ENCODE results near the gene ASB8. TPM values are rescaled to one million over a fixed set of nuclear protein-coding genes. Genes with fewer than 3 reads are reported as not detected.
A peak's percentile ranks its signal among the peaks of the same experiment; 100 is the strongest.

ASB8 gene
- total RNA-seq, 1 donor from 2014 or later, result 22.2 TPM

DNA sequence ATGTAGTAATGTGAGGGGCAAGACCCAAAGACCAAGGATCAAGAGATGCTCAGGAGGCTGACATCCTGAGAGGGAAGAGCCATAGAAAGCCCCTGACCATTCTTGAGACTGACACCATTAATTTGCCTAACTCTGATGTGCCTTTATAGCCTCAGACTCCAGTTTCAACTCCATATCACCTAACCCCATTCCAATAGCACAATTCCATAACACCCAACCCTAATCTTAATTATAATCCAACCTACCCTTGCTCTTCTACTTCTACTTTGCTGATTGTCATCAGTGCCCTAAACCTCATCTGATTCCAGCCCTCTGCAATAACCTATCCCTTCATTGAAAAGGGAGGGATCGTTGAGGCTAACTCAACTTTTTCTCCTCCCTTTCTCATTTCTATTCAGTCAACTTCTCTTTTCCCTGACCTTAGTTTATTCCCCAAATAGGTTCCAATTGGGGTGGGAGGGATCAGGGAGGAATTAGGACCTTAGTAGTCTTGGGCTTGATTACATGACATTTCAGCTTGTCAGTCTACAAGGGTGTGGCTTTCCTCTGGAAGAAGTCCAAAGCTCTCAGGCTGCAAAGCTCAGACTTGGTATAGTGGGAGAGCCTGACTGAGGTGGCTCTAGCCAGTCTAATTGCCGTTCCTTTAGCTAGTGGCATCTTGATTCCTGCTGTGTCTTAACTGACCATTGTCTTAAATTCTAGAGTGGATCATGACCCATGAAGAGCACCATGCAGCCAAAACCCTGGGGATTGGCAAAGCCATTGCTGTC is 35.1 kb downstream of the ASB8 start:
- H3K27ac Mint-ChIP-seq, result no peak overlapping the region
- TF ChIP-seq, protein P1, sequence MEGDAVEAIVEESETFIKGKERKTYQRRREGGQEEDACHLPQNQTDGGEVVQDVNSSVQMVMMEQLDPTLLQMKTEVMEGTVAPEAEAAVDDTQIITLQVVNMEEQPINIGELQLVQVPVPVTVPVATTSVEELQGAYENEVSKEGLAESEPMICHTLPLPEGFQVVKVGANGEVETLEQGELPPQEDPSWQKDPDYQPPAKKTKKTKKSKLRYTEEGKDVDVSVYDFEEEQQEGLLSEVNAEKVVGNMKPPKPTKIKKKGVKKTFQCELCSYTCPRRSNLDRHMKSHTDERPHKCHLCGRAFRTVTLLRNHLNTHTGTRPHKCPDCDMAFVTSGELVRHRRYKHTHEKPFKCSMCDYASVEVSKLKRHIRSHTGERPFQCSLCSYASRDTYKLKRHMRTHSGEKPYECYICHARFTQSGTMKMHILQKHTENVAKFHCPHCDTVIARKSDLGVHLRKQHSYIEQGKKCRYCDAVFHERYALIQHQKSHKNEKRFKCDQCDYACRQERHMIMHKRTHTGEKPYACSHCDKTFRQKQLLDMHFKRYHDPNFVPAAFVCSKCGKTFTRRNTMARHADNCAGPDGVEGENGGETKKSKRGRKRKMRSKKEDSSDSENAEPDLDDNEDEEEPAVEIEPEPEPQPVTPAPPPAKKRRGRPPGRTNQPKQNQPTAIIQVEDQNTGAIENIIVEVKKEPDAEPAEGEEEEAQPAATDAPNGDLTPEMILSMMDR (IDR thresholded peaks at IDR 0.05; ENCODE audit: unreplicated experiment), result no peak
- DNase-seq (ENCODE audit: low spot score, unreplicated experiment), result no peak
- H3K9me3 Mint-ChIP-seq (ENCODE audit: low read depth), result no peaks in the 10 kb centered on the region
- H3K27me3 Mint-ChIP-seq, result no peaks in the 10 kb centered on the region
- no peak overlapping the region for H3K4me3 Mint-ChIP-seq (ENCODE audit: low read depth)
- H3K4me1 Mint-ChIP-seq (ENCODE audit: low read depth), result peaks cover 46% of the 10 kb centered on the region
- H3K36me3 Mint-ChIP-seq (ENCODE audit: insufficient read depth), result peaks cover 9% of the 10 kb centered on the region

DNA sequence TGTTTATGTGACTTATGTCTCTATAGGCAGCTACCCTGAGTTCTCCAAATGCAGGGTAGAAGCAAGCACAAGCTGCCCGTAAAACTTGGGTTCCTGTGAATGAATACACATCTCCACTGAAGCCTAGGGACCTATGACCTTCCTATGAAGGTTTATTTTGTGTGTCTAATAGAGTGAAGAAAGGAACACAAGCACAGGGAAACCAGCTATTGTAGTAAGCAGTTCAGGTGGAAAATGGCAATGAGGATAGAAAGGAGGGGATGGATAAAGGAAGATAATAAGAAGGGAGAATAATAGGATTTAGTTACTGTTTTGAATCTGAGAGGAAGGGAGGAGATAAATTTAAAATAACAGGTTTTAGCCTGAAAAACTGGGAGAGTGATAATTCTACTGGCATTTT is 35.8 kb downstream of the ASB8 start:
- Mint-ChIP-seq H3K4me3 (ENCODE audit: low read depth) (no peak overlapping the region), H3K27me3 (no peaks in the 10 kb centered on the region), H3K4me1 (ENCODE audit: low read depth) (peaks cover 46% of the 10 kb centered on the region), H3K9me3 (ENCODE audit: low read depth) (no peaks in the 10 kb centered on the region), H3K36me3 (ENCODE audit: insufficient read depth) (peaks cover 7% of the 10 kb centered on the region), H3K27ac (no peak overlapping the region)
- DNase-seq (ENCODE audit: low spot score, unreplicated experiment), result no peak
- TF ChIP-seq, protein P1 (IDR thresholded peaks at IDR 0.05; ENCODE audit: unreplicated experiment), result no peak

DNA sequence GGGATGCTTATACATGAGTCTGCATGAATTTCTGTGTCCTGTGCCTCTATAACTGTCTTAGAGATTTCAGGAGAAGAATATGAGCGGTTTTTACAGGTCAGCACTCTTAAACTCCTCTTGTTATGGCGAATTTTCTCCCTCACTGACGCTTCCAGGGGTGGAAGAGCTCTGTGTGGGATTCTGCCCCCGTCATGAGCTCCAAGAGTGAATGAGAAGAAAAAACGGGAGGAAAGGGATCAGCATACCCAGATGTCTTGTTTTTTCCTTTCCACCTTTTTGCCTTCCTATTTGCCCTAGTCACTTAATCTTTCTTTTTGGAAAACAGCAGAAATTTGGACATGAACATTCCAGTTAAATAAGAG is 37.5 kb downstream of the ASB8 start:
- TF ChIP-seq, protein P1 (IDR thresholded peaks at IDR 0.05; ENCODE audit: unreplicated experiment), result no peak
- Mint-ChIP-seq H3K27ac (peak overlapping the region; percentile 75), H3K4me3 (ENCODE audit: low read depth) (peak overlapping the region; percentile 91), H3K36me3 (ENCODE audit: insufficient read depth) (peaks cover 4% of the 10 kb centered on the region), H3K27me3 (no peaks in the 10 kb centered on the region), H3K4me1 (ENCODE audit: low read depth) (peaks cover 46% of the 10 kb centered on the region), H3K9me3 (ENCODE audit: low read depth) (no peaks in the 10 kb centered on the region)
- DNase-seq (ENCODE audit: low spot score, unreplicated experiment), result no peak

- DNase-seq (ENCODE audit: low spot score, unreplicated experiment), result peak; percentile 64
- peaks cover 4% of the 10 kb centered on the region for H3K36me3 Mint-ChIP-seq (ENCODE audit: insufficient read depth)
- H3K4me3 Mint-ChIP-seq (ENCODE audit: low read depth), result peak within 1 kb of the TSS; percentile 91
- no peaks in the 10 kb centered on the region for H3K27me3 Mint-ChIP-seq
- H3K9me3 Mint-ChIP-seq (ENCODE audit: low read depth), result no peaks in the 10 kb centered on the region
- peaks cover 42% of the 10 kb centered on the region for H3K4me1 Mint-ChIP-seq (ENCODE audit: low read depth)
- peak within 1 kb of the TSS; percentile 95 for H3K27ac Mint-ChIP-seq
- TF ChIP-seq, protein P1 (IDR thresholded peaks at IDR 0.05; ENCODE audit: unreplicated experiment), result no peak
Observed at GRCh38 chr12:48119078-48119833, 38.1 kb downstream of the ASB8 start, which contains the start of gene PFKM. PFKM (plus strand) TSS chr12:48119364; CDS start chr12:48122775, 3,411 bp downstream.

GRCh38 chr12:48118284-48118871 is 38.9 kb downstream of the ASB8 start:
- Mint-ChIP-seq H3K4me1 (ENCODE audit: low read depth) (peaks cover 38% of the 10 kb centered on the region), H3K27ac (peak overlapping the region; percentile 95), H3K27me3 (no peaks in the 10 kb centered on the region), H3K36me3 (ENCODE audit: insufficient read depth) (peaks cover 2% of the 10 kb centered on the region), H3K4me3 (ENCODE audit: low read depth) (peak overlapping the region; percentile 91), H3K9me3 (ENCODE audit: low read depth) (no peaks in the 10 kb centered on the region)
- TF ChIP-seq, protein P1 (IDR thresholded peaks at IDR 0.05; ENCODE audit: unreplicated experiment), result no peak
- DNase-seq (ENCODE audit: low spot score, unreplicated experiment), result no peak
